Vagina (tissue), 2 donors: ENCODE results near the gene CACNA1C. TPM values are rescaled to one million over a fixed set of nuclear protein-coding genes. Genes with fewer than 3 reads are reported as not detected.

Experiments
- DNase-seq, 2 donors: peaks; one replicate each; pipeline ENCODE4 v3.0.0-alpha.2; 2017; ENCODE audit errors: extremely low spot score in 2 of 2
- H3K27ac ChIP-seq: fragments of 200-600 bp; sonication (generic); one replicate; pipeline ENCODE4 v1.5.1; 2019
- H3K27me3 ChIP-seq: fragments of 200-600 bp; sonication (generic); one replicate; pipeline ENCODE4 v1.5.1; 2019
- H3K36me3 ChIP-seq, 2 donors: fragments of 200-600 bp; sonication (generic); one replicate each; pipeline ENCODE4 v1.5.1; 2017 to 2019
- H3K4me1 ChIP-seq: fragments of 200-600 bp; sonication (generic); one replicate; pipeline ENCODE4 v1.5.1; 2019
- H3K4me3 ChIP-seq, 2 donors: fragments of 200-600 bp; sonication (generic); 1 replicate in 1 of 2; 2 replicates in 1 of 2; pipeline ENCODE4 v1.5.1; 2016 to 2019
- H3K9me3 ChIP-seq: fragments of 200-600 bp; sonication (generic); one replicate; pipeline ENCODE4 v1.5.1; 2019
- CTCF ChIP-seq, 3 experiments: fragments of 450-650 bp in 2 of 3; fragments of 200-600 bp in 1 of 3; sonication (generic) in 1 of 3; IDR thresholded peaks; one replicate each; pipeline ENCODE4 v1.5.1; 2017 to 2019; ENCODE audit warnings: antibody characterized with exemption in 3 of 3, mild to moderate bottlenecking in 2 of 3, moderate library complexity in 2 of 3
- POLR2A ChIP-seq, 2 donors: fragments of 450-650 bp; IDR thresholded peaks; one replicate each; pipeline ENCODE4 v1.6.1; 2017; ENCODE audit warnings: antibody characterized with exemption in 2 of 2, mild to moderate bottlenecking in 2 of 2, moderate library complexity in 2 of 2
- POLR2AphosphoS5 ChIP-seq, 2 donors: sonication (generic); formaldehyde crosslinking; IDR thresholded peaks; one replicate each; pipeline ENCODE4 v1.9.0; 2017; ENCODE audit warnings: antibody characterized with exemption in 2 of 2, mild to moderate bottlenecking in 2 of 2, low read depth in 1 of 2; ENCODE audit not compliant: insufficient read depth in 1 of 2
- intact Hi-C: fragments of 100-400 bp; cut with DNase I; formaldehyde crosslinking; loops from one replicate; pipeline ENCODE4 v1.15.1; 2023
- total RNA-seq: library from RNA; depleted of rRNA; stranded (reverse); fragments of >200 nt; gene quantifications from one replicate; pipeline ENCODE4 v1.2.3, GENCODE V29; 2016

CACNA1C gene
- total RNA-seq, 1 donor from 2014 or later = 9.8 TPM

- Histone ChIP-seq H3K4me1 (peaks cover 35% of the 10 kb centered on the region), H3K4me3 (no peak overlapping the region), H3K36me3 (no peaks in the 10 kb centered on the region), H3K27ac (peak overlapping the region; percentile 8), H3K9me3 (no peaks in the 10 kb centered on the region), H3K27me3 (no peaks in the 10 kb centered on the region)
- DNase-seq = no peak
- no peak for TF ChIP-seq POLR2AphosphoS5 (IDR thresholded peaks at IDR 0.05; ENCODE audit: insufficient read depth in 1 of 2, low read depth in 1 of 2)
- no peak for TF ChIP-seq POLR2A (IDR thresholded peaks at IDR 0.05)
- no peak for TF ChIP-seq CTCF (IDR thresholded peaks at IDR 0.05)
- intact Hi-C loops = loop anchor here (5.0 kb wide), 1 partner anchor 292 kb away; the partner anchor contains the start of gene CACNA1C
Observed at GRCh38 chr12:2344476-2344875, 291.7 kb downstream of the CACNA1C start.

- Histone ChIP-seq H3K9me3 (no peaks in the 10 kb centered on the region), H3K4me3 (no peak overlapping the region), H3K36me3 (no peaks in the 10 kb centered on the region), H3K4me1 (peaks cover 35% of the 10 kb centered on the region), H3K27me3 (no peaks in the 10 kb centered on the region), H3K27ac (no peak overlapping the region)
- no peak for TF ChIP-seq POLR2AphosphoS5 (IDR thresholded peaks at IDR 0.05; ENCODE audit: insufficient read depth in 1 of 2, low read depth in 1 of 2)
- no peak for TF ChIP-seq POLR2A (IDR thresholded peaks at IDR 0.05)
- TF ChIP-seq CTCF (IDR thresholded peaks at IDR 0.05) = no peak
- DNase-seq = no peak
- intact Hi-C loops = loop anchor here (5.0 kb wide), 1 partner anchor 293 kb away; the partner anchor contains the start of gene CACNA1C
Observed at GRCh38 chr12:2344885-2345284, 292.1 kb downstream of the CACNA1C start.

- intact Hi-C loops = no loop called here
- DNase-seq = no peak
- Histone ChIP-seq H3K27ac (no peak overlapping the region), H3K27me3 (no peaks in the 10 kb centered on the region), H3K4me3 (no peak overlapping the region), H3K36me3 (no peaks in the 10 kb centered on the region), H3K4me1 (peaks cover 31% of the 10 kb centered on the region), H3K9me3 (no peaks in the 10 kb centered on the region)
- TF ChIP-seq POLR2AphosphoS5 (IDR thresholded peaks at IDR 0.05; ENCODE audit: insufficient read depth in 1 of 2, low read depth in 1 of 2) (no peak), CTCF (IDR thresholded peaks at IDR 0.05) (no peak), POLR2A (IDR thresholded peaks at IDR 0.05) (no peak)
Observed at GRCh38 chr12:2345902-2346301, 293.1 kb downstream of the CACNA1C start.

- intact Hi-C loops = no loop called here
- H3K27ac ChIP-seq = no peak overlapping the region
- H3K36me3 ChIP-seq = no peaks in the 10 kb centered on the region
- DNase-seq = no peak
- H3K4me3 ChIP-seq = no peak overlapping the region
- no peaks in the 10 kb centered on the region for H3K9me3 ChIP-seq
- TF ChIP-seq CTCF (IDR thresholded peaks at IDR 0.05) = no peak
- no peaks in the 10 kb centered on the region for H3K27me3 ChIP-seq
- H3K4me1 ChIP-seq = peaks cover 26% of the 10 kb centered on the region
Observed at GRCh38 chr12:2346416-2346815, 293.6 kb downstream of the CACNA1C start.

- Histone ChIP-seq H3K27me3 (no peaks in the 10 kb centered on the region), H3K27ac (peak overlapping the region; percentile 49), H3K36me3 (no peaks in the 10 kb centered on the region), H3K4me3 (no peak overlapping the region), H3K4me1 (peaks cover 17% of the 10 kb centered on the region), H3K9me3 (no peaks in the 10 kb centered on the region)
- no peak for DNase-seq
- TF ChIP-seq POLR2AphosphoS5 (IDR thresholded peaks at IDR 0.05; ENCODE audit: insufficient read depth in 1 of 2, low read depth in 1 of 2) (no peak), POLR2A (IDR thresholded peaks at IDR 0.05) (no peak), CTCF (IDR thresholded peaks at IDR 0.05) (no peak)
- intact Hi-C loops = no loop called here
Observed at GRCh38 chr12:2347137-2347843, 294.5 kb downstream of the CACNA1C start.
